ENCODE results near the gene TBC1D5. TPM values are rescaled to one million over a fixed set of nuclear protein-coding genes. Genes with fewer than 3 reads are reported as not detected.
"Not testable (repeated sequence)": the region's sequence is repeated elsewhere in the genome, so short reads cannot be mapped to it uniquely, and the experiment has no call there.

Gene TBC1D5
- total RNA-seq, 1 donor from 2014 or later, result 75.6 TPM

- no peaks in the 10 kb centered on the region for H3K36me3 ChIP-seq
- no peaks in the 10 kb centered on the region for H3K4me1 ChIP-seq
- no peaks in the 10 kb centered on the region for H3K9me3 ChIP-seq
- no peak for DNase-seq
- intact Hi-C loops (cut with DNase I), result no loop called here
- no peak for TF ChIP-seq CTCF (IDR thresholded peaks at IDR 0.05)
- ATAC-seq, result no peak
- H3K4me3 ChIP-seq, result no peak overlapping the region
- no peak overlapping the region for H3K27ac ChIP-seq
- H3K27me3 ChIP-seq (ENCODE audit: low read depth), result no peaks in the 10 kb centered on the region
Measured at GRCh38 chr3:17707813-17708543, 34.5 kb downstream of the TBC1D5 start.

- H3K36me3 ChIP-seq; intact Hi-C loops (cut with DNase I); H3K27ac ChIP-seq; H3K4me1 ChIP-seq; H3K27me3 ChIP-seq (ENCODE audit: low read depth); H3K4me3 ChIP-seq; DNase-seq; H3K9me3 ChIP-seq: not testable (repeated sequence)
- ATAC-seq, result peak in 1 of 2 donors; percentile 19
Measured at GRCh38 chr3:17705991-17706390, 36.4 kb downstream of the TBC1D5 start.

- H3K4me1 ChIP-seq; H3K36me3 ChIP-seq; intact Hi-C loops (cut with DNase I); ATAC-seq; H3K4me3 ChIP-seq; H3K27me3 ChIP-seq (ENCODE audit: low read depth); H3K9me3 ChIP-seq; DNase-seq; H3K27ac ChIP-seq: not testable (repeated sequence)
Measured at GRCh38 chr3:17699815-17700214, 42.6 kb downstream of the TBC1D5 start.

GRCh38 chr3:17695665-17696064 lies 46.8 kb downstream of the TBC1D5 start:
- H3K4me1 ChIP-seq; H3K4me3 ChIP-seq; ATAC-seq; H3K27me3 ChIP-seq (ENCODE audit: low read depth); intact Hi-C loops (cut with DNase I); H3K27ac ChIP-seq; H3K36me3 ChIP-seq; H3K9me3 ChIP-seq; DNase-seq: not testable (repeated sequence)

- H3K27ac ChIP-seq; ATAC-seq; H3K27me3 ChIP-seq (ENCODE audit: low read depth); DNase-seq; intact Hi-C loops (cut with DNase I); H3K4me3 ChIP-seq; H3K36me3 ChIP-seq; H3K9me3 ChIP-seq; H3K4me1 ChIP-seq: not testable (repeated sequence)
Measured at GRCh38 chr3:17693670-17693999, 48.8 kb downstream of the TBC1D5 start.

- intact Hi-C loops (cut with DNase I); H3K4me3 ChIP-seq; H3K27me3 ChIP-seq (ENCODE audit: low read depth); H3K9me3 ChIP-seq; ATAC-seq; H3K4me1 ChIP-seq; H3K36me3 ChIP-seq; DNase-seq; H3K27ac ChIP-seq: not testable (repeated sequence)
Measured at GRCh38 chr3:17692846-17693669, 49.4 kb downstream of the TBC1D5 start.

- Histone ChIP-seq H3K36me3 (no peaks in the 10 kb centered on the region), H3K4me3 (no peak overlapping the region), H3K4me1 (no peaks in the 10 kb centered on the region), H3K27me3 (ENCODE audit: low read depth) (no peaks in the 10 kb centered on the region), H3K27ac (no peak overlapping the region), H3K9me3 (no peaks in the 10 kb centered on the region)
- intact Hi-C loops (cut with DNase I), result no loop called here
- no peak for TF ChIP-seq CTCF (IDR thresholded peaks at IDR 0.05)
- DNase-seq (no peak), ATAC-seq (no peak)
Measured at GRCh38 chr3:17687566-17687965, 54.9 kb downstream of the TBC1D5 start.

- Histone ChIP-seq H3K27me3 (ENCODE audit: low read depth) (no peaks in the 10 kb centered on the region), H3K36me3 (no peaks in the 10 kb centered on the region), H3K27ac (no peak overlapping the region), H3K9me3 (no peaks in the 10 kb centered on the region), H3K4me1 (no peaks in the 10 kb centered on the region), H3K4me3 (no peak overlapping the region)
- DNase-seq (no peak), ATAC-seq (no peak)
- TF ChIP-seq CTCF (IDR thresholded peaks at IDR 0.05), result peak; percentile 10
- intact Hi-C loops (cut with DNase I), result no loop called here
Measured at GRCh38 chr3:17686613-17687012, 55.8 kb downstream of the TBC1D5 start.
